SIG-M5 (cell line): ENCODE data around the gene TTN.

Experiments
- DNase-seq: peaks from one replicate; lab custom pipeline; 2025; lab: John Stamatoyannopoulos, UW

TTN gene

DNA sequence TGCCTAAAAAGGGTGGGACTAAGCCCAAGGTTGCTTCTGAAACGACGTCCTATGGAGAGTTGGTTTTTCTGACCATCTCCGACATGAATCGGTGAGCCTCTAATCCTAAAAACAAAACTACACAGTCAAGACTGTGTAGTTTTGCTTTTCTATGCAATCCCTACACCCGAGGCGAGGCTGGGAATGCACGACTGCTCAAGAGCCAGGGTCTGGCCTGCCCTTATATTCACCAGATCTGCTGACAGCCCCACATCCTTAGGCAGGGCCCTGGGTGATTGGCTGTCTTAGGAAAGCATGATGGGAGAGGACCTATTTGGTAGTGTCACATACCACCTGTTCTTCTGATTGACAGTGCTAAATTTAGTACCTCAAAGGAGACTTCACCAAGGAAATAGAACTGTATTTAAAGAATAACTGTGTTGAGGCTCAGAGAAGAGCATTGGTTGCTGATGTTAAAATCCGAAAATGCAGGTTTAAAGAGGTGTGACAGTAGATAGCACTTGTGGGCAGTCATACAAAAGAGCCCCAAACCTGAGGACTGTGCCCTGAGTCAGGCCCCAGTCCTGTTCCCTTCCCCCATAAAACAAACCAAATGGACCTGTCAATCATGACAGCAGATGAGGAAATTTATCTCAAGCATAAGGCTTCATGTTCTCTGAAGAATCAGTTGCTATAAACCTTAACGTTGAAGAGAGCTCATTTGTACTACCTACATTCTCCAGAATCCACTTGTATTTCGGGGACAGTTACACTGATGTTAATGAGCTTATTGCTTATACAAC, at the start of gene TTN:
Gene TTN, minus strand, starts transcription at position 197 of the 782 bp plus-strand sequence. CDS start 2,781 bp downstream, outside the sequence.
- DNase-seq = no peak

GRCh38 chr2:178855151-178855550, 47.9 kb upstream of the TTN start:
- no peak for DNase-seq

GRCh38 chr2:178848335-178848734, 41.1 kb upstream of the TTN start:
- no peak for DNase-seq

GRCh38 chr2:178846458-178846802, 39.2 kb upstream of the TTN start:
- no peak for DNase-seq

- no peak for DNase-seq
Measured at GRCh38 chr2:178845566-178846457, 38.6 kb upstream of the TTN start.

DNA sequence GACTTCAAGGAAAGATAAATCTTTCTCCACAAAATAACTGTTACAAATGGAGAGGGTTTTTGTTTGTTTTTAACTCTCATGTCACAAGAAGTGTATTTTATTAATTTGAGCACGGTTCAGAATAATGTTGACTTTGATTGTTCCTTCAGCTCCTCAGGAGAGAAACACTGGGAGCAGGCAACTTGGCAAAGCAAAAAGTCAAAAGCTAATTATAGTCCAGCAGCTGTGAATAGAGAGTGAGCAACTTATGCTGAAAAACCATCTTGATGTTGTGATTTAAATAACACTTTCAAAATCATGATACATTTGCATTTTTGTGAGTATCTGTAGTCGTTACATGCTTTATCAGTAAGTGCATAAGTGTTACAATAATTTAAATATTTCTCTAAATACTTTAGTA, 37.5 kb upstream of the TTN start:
- DNase-seq = no peak

DNA sequence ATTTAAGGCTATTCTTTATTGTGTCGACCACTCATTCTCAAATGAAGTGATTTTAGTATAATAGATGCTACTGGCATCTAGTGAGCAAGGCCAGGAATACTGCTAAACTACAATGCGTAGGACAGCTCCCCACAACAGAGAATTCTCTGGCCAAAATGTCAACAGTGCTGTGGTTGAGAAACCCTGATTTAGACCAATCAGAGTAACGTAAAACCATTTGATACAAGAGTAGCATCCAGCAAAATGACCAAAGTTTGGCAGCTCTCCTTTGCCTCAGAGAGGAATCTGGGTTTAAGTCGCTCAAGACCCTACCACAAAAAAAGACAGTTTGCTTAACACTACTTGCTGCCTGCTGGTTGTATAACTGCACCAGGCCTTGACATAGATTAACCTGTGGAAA, 37.0 kb upstream of the TTN start:
- DNase-seq = no peak

DNA sequence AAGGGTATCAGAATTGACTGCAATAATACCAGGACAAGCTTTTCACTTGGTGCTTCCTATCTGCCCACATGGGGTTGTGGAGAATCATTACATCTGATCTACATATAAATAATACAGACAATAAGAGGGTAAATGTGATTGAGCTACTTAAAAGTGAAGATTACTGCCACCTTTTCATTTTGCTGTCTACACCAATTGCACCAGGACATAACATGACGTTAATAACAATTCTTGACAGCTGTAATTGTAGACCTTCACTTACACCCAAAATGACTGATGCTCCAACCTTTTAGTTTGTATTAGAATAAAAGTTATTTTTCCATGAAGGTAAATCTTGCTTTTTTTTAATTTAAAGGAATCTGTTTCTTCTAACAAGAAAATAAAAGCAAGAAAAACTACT, 36.5 kb upstream of the TTN start:
- no peak for DNase-seq

DNA sequence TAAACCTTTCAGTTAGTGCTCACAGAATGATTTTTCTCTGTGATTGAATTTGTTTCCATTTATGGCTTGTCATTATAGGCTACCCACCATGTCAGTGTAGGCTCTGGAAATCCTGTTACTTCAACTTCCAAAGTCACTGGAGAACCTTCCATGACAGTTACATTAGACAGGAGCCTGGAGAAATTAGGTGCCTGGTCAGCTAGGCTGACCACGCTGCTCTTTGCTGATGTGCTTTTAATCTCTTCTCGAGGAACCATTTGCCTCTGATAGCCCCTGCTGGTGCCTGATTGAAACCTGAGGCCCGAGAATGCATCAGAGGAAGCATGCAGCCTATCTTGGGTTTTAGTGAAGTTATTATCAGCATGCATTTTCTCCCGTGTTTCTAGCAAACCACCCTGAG, 29.6 kb upstream of the TTN start:
- DNase-seq = no peak

DNA sequence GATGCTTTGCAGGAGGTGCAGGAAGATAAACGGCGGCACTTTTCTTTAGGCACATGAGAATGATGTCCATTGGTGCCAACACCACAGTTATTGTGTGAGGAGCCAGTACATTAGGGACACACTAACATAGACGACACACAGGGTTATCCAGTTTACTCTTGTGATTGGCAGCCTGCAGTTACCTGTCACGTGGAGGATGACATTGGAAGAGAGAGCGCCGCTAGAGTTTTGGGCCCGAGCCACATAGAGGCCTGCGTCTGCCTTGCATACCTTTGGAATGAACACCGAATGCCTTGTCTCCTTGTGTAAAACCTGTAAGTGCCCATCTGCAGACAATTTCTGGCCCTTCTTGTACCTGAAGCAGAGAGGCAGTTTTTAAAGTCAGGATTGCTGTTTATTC, 26.9 kb upstream of the TTN start:
- DNase-seq = no peak

- DNase-seq = no peak
Measured at GRCh38 chr2:178833382-178833781, 26.2 kb upstream of the TTN start.

DNA sequence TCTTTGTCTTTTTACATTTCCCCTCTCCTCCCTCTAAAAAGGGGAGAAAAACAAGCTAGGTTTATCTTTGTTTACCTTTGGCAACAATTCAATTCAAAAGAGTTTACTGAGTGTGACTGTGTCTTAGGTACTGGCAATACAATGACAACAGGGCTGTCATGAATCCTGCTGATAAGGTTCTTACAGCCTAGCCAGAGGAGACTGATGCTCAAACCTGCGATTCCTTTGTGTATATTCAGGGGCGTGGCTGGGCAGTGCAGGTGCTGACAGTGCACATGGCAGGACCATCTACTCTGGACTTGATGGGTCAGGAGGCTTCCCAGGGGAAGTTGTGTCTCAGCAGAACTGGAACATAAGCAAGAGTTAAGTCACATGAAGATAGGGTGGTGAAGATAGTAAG, 23.2 kb upstream of the TTN start:
- no peak for DNase-seq

GRCh38 chr2:178829981-178830380, 22.8 kb upstream of the TTN start:
- DNase-seq = no peak

GRCh38 chr2:178829299-178829960, 22.2 kb upstream of the TTN start:
- no peak for DNase-seq

- DNase-seq = no peak
Measured at GRCh38 chr2:178828486-178828881, 21.3 kb upstream of the TTN start.

DNA sequence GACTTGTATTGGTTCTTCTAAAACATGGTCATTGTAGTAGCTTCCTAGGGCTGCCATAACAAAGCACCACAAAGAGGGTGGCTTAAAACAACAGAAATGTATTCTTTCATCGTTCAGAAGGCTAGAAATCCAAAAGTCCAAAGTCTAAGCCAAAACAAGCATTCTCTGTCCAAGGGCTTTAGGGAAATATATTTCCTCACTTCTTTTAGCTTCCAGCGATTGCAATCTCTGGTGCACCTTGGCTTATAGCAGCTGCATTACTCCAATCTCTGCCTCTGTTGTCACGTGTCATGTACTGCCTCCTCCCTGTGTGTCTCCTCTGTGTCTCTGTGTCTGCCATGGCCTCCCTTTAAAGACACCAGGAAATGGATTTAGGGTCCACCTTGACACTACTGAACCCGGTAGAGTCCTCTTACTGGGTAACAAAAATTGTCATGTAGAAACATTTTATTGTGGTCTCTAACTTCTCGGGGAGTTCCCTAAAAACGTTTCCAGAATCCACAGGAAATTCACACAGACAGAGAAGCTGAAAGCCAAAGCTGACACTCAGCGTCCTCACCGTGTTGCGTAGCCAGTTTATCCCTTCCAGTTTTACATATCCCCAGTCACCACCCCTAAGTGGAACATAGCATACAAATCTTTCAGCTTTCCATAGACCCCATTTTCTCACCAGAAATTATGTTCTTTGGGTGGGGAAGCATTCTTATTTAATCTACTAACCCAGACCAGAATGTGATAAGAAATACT, 20.7 kb upstream of the TTN start:
- no peak for DNase-seq

- DNase-seq = no peak
Measured at GRCh38 chr2:178827111-178827510, 19.9 kb upstream of the TTN start.

GRCh38 chr2:178825183-178825582, 18.0 kb upstream of the TTN start:
- DNase-seq = no peak

GRCh38 chr2:178824181-178824580, 17.0 kb upstream of the TTN start:
- no peak for DNase-seq

- DNase-seq = no peak
Measured at GRCh38 chr2:178819992-178820391, 12.8 kb upstream of the TTN start.

DNA sequence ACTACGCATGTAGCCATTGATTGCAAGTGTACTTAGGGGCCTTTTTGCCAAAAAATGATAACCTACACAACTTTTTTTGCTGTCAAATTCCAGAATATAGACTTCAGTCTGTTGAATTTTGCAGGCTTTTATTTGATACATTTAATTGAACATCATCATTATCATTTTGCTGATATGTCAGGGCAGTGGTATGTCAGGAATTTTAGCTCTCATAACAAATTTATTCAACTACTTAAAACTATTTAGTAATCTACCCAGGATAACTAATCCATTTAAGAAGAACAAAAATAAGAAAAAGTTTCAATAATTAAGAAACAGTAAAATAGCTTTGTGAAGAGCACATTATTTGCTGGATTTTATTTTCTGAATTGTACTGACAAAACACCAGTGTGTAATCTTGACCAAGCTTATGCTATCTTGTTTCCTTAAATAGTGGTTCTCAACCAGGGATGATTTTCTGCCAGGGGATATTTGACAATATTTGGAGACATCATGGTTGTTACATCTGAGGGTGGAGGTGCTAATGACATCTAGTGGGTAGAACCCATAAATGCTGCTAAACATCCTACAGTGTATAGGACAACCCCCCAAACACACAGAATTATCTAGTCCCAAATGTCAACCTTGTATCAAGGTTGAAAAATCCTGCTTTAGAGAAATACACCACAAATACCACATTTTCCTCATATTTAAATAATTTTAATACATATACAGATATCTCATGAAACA, 12.1 kb upstream of the TTN start:
- DNase-seq = no peak
